ENCODE measurements around the gene OS9. TPM values are rescaled to one million over a fixed set of nuclear protein-coding genes. Genes with fewer than 3 reads are reported as not detected.

The OS9 gene
- total RNA-seq, 1 donor from 2014 or later: 338 TPM

GRCh38 chr12:57741844-57742738 is 48.2 kb downstream of the OS9 start:
- H3K27ac Mint-ChIP-seq (ENCODE audit: unreplicated experiment): no peak overlapping the region
- H3K27me3 Mint-ChIP-seq (ENCODE audit: unreplicated experiment): peaks cover 35% of the 10 kb centered on the region
- H3K36me3 Mint-ChIP-seq (ENCODE audit: unreplicated experiment): peaks cover 6% of the 10 kb centered on the region
- no peaks in the 10 kb centered on the region for H3K9me3 Mint-ChIP-seq (ENCODE audit: unreplicated experiment)
- peaks cover 24% of the 10 kb centered on the region for H3K4me1 Mint-ChIP-seq (ENCODE audit: unreplicated experiment)
- H3K4me3 Mint-ChIP-seq (ENCODE audit: unreplicated experiment): no peak overlapping the region
- no peak for DNase-seq (ENCODE audit: extremely low spot score, unreplicated experiment)
- TF ChIP-seq, protein P1, sequence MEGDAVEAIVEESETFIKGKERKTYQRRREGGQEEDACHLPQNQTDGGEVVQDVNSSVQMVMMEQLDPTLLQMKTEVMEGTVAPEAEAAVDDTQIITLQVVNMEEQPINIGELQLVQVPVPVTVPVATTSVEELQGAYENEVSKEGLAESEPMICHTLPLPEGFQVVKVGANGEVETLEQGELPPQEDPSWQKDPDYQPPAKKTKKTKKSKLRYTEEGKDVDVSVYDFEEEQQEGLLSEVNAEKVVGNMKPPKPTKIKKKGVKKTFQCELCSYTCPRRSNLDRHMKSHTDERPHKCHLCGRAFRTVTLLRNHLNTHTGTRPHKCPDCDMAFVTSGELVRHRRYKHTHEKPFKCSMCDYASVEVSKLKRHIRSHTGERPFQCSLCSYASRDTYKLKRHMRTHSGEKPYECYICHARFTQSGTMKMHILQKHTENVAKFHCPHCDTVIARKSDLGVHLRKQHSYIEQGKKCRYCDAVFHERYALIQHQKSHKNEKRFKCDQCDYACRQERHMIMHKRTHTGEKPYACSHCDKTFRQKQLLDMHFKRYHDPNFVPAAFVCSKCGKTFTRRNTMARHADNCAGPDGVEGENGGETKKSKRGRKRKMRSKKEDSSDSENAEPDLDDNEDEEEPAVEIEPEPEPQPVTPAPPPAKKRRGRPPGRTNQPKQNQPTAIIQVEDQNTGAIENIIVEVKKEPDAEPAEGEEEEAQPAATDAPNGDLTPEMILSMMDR (IDR thresholded peaks at IDR 0.05): no peak

- Mint-ChIP-seq H3K4me1 (ENCODE audit: unreplicated experiment) (peaks cover 23% of the 10 kb centered on the region), H3K27me3 (ENCODE audit: unreplicated experiment) (peaks cover 35% of the 10 kb centered on the region)
These were observed 49.8 kb downstream of the OS9 start for GRCh38 chr12:57743769-57744168.

GRCh38 chr12:57744194-57744776 is 50.4 kb downstream of the OS9 start:
- peak overlapping the region; percentile 100 for H3K27ac Mint-ChIP-seq (ENCODE audit: unreplicated experiment)
- peaks cover 19% of the 10 kb centered on the region for H3K36me3 Mint-ChIP-seq (ENCODE audit: unreplicated experiment)
- peaks cover 30% of the 10 kb centered on the region for H3K27me3 Mint-ChIP-seq (ENCODE audit: unreplicated experiment)
- no peaks in the 10 kb centered on the region for H3K9me3 Mint-ChIP-seq (ENCODE audit: unreplicated experiment)
- DNase-seq (ENCODE audit: extremely low spot score, unreplicated experiment): no peak
- TF ChIP-seq, protein P1 (IDR thresholded peaks at IDR 0.05): no peak
- H3K4me1 Mint-ChIP-seq (ENCODE audit: unreplicated experiment): peaks cover 18% of the 10 kb centered on the region
- peak overlapping the region; percentile 97 for H3K4me3 Mint-ChIP-seq (ENCODE audit: unreplicated experiment)

More at GRCh38 chr12:57743769-57744168, 49.8 kb downstream of the OS9 start:
- Mint-ChIP-seq H3K9me3 (ENCODE audit: unreplicated experiment) (no peaks in the 10 kb centered on the region), H3K4me3 (ENCODE audit: unreplicated experiment) (peak overlapping the region; percentile 97), H3K36me3 (ENCODE audit: unreplicated experiment) (peaks cover 14% of the 10 kb centered on the region), H3K27ac (ENCODE audit: unreplicated experiment) (peak overlapping the region; percentile 100)
- DNase-seq (ENCODE audit: extremely low spot score, unreplicated experiment): no peak
- TF ChIP-seq, protein P1 (IDR thresholded peaks at IDR 0.05): no peak

- Mint-ChIP-seq H3K4me3 (ENCODE audit: unreplicated experiment) (peak within 1 kb of the TSS; percentile 97), H3K4me1 (ENCODE audit: unreplicated experiment) (peaks cover 17% of the 10 kb centered on the region)
- peak; percentile 97 for DNase-seq (ENCODE audit: extremely low spot score, unreplicated experiment)
These were observed 51.0 kb downstream of the OS9 start, which contains the start of gene TSPAN31 for GRCh38 chr12:57744777-57745484. Gene TSPAN31, plus strand, starts transcription at chr12:57745039. Its CDS starts 116 bp downstream, at chr12:57745155.

More at GRCh38 chr12:57744777-57745484, 51.0 kb downstream of the OS9 start, which contains the start of gene TSPAN31:
- Mint-ChIP-seq H3K27ac (ENCODE audit: unreplicated experiment) (peak within 1 kb of the TSS; percentile 100), H3K9me3 (ENCODE audit: unreplicated experiment) (no peaks in the 10 kb centered on the region), H3K27me3 (ENCODE audit: unreplicated experiment) (peaks cover 24% of the 10 kb centered on the region), H3K36me3 (ENCODE audit: unreplicated experiment) (peaks cover 21% of the 10 kb centered on the region)
- TF ChIP-seq, protein P1 (IDR thresholded peaks at IDR 0.05): no peak

All from osteocyte (in vitro differentiated cells).